Putamen (tissue), 1 donor: Measurements from ENCODE around the gene MCC.

Experiments
- DNase-seq: peaks from one replicate; pipeline ENCODE4 v3.0.0-alpha.2; 2016; ENCODE audit warnings: low spot score

The MCC gene

DNA sequence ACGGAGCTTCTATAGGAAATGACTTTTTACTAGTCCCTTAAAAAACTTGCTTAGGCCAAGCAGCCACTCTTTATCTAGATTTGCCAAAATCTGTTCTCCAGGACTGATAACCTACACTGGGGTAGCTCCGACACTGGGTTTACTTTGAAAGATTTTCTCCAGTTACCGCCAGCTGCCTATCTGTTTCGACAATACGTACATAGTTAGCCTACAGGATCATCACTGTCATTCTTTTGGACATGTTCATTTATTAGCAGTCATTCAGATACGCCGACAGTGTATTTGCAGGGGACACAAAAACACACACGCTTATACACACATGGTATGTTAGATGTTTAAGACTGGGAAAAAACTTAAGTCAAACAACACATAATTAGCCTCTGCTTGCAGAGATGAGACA is 286.0 kb downstream of the MCC start:
- no peak for DNase-seq

DNA sequence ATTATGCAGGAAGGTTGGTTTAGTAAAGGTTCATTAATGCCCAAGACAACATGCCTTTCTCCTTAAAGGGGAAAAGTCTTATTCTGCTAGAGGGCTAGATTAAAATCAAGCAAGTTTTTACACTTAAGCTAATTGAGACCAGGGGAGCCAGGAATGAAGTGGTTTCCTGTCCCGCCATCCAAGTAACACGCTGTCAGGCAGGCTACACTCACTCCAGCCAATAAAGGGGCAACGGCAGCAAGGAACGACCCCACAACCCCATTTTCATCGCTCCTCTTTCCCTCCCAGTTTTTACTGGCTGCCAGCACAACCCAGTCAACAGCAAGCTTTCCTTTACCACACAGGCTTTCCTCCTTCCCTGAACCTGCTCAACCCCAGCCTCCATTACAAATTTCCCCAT is 286.5 kb downstream of the MCC start:
- no peak for DNase-seq

GRCh38 chr5:113199122-113199905 is 288.9 kb downstream of the MCC start:
- DNase-seq: no peak

- DNase-seq: no peak
Observed at GRCh38 chr5:113197456-113198200, 290.6 kb downstream of the MCC start.

DNA sequence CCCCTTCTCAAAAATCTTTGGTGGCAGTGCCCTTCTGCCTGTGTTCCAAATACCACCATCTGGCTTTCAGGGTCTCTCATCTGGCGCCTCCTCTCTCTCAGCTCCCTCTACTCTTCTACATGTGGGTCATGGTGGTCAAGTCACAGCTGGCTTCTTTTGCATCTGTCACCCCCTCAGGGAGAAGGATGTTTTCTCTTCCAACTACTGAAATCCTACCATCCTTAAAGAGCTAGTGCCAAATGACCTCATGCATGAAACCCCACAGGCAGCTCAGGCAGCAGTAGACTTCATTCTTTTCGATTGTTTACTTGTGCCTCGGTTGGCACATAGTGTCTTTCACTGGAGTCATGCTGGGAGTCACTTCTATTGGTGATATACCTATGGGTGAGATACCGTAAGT is 292.5 kb downstream of the MCC start:
- DNase-seq: no peak

DNA sequence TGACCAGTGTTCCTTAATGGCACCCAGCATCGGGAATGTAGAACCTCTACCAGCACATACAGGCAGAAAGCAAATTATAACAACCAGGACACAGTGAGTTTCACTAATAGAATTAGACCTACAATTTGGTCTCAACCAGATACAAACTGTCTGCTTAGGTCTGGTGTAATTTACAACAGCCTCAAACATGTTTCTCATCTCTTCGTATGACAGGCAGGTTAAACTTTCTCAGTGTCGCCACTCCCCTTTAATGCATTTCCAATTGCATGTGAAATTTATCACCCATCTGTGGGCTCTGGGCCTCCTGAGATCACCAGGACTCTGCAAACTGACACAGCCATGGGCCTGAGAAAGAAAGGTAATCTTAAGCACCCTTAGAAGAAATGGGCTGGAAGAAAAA is 293.0 kb downstream of the MCC start:
- DNase-seq: no peak

DNA sequence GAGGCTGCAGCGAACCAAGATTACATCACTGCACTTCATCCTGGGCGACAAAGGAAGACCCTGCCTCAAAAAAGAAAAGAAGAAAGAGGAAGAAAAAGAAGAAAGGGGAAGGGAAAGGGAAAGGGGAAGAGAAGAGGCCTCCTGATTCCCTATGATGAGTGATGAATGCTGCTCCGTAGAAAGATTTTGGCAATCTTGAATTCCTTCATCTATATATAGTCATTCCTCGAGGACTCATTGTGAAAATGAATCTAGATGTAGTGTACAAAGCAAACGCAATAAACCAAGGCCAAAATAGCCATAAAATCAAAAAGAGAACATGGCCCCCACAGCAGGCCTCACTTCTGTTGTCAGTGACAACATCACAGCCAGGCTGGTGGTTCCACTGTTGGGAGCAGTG is 293.7 kb downstream of the MCC start:
- no peak for DNase-seq

GRCh38 chr5:113194125-113194524 is 294.1 kb downstream of the MCC start:
- no peak for DNase-seq

DNA sequence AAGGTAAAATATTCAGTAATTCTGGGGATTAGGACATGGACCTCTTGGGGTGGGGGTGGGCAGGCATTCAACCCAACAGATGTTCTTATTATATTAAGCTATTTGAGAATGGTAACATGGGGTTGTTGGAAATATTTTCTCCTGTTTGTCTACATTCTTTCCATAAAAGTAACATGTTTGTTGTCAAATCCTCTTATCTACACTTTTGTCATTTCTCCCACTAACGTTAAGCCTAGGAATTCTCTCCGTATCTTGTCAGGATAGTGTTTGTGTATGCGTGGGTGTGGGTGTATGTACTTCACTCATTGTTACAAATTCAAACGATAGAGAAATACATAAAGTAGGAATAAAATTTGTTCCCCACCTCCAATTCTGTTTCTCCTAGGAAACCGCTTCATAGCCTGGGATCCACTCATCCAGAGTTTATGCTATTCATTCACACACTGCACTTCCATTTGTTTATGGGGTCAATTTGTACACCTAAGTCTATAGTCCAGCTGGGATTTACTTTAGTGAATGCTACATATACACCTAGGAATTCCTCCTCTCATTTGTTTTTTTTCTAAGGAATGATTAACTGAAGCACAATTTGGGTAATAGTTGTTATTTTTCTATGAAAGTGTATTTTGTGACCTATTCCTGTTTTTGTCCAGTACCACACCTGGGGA is 294.8 kb downstream of the MCC start:
- no peak for DNase-seq

DNA sequence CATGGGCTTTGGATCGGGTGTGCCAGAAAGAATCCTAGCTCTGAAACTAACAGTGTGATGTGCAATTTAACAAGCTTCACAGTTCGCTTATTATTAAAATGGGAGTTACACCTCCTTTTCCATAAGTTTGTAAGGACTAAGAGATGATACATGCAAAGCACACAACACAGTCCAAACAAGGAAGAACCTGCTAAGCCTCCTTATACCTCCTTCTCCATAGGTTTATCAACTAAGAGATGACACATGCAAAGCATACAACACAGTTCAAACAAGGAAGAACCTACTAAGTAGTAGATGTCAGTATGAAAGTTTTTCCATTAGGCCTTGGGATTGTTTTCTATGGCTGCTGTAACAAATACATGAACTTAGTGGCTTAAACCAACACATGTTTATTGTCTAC is 295.7 kb downstream of the MCC start:
- DNase-seq: no peak

DNA sequence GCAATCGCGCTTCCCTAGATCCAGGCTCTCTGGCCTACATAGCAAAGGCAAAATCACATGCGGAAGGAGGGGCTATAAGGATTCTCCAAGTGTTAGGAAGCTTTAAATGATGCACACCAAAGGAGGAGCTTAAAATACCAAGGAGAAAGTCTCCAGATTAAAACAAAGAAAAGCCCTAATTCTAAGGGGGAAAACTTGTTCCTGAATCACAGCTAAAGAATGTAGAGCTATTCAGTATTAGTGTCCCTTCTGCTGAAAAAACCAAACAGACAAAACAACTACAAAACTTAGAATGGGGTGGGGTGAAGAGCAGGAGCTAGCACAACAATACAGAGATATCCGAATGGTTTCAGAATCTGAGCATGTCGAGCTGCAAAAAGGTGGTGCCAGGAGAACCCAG is 297.9 kb downstream of the MCC start:
- no peak for DNase-seq

GRCh38 chr5:113189291-113189690 is 299.0 kb downstream of the MCC start:
- DNase-seq: no peak

GRCh38 chr5:113188436-113188835 is 299.8 kb downstream of the MCC start:
- DNase-seq: no peak

- no peak for DNase-seq
Observed at GRCh38 chr5:113187906-113188305, 300.3 kb downstream of the MCC start.

DNA sequence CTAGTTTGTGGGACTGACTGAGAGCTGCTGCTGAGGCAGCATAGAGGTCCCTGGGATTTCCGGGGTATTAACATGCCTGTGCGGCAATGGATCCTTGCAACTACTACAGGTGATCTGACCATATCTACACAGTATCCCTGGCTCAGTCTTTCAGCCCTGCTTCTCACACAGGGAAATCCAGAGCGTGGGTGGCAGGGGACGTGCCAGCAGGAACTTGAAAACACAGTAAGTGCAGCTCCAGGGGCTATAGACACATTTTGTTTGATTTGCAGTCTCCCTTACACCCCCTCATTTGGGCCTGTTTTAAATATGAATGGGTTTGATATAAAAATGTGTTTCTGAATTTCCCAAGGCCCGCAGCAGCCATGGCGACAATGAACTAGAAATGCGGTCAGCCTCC is 302.2 kb downstream of the MCC start:
- DNase-seq: no peak

DNA sequence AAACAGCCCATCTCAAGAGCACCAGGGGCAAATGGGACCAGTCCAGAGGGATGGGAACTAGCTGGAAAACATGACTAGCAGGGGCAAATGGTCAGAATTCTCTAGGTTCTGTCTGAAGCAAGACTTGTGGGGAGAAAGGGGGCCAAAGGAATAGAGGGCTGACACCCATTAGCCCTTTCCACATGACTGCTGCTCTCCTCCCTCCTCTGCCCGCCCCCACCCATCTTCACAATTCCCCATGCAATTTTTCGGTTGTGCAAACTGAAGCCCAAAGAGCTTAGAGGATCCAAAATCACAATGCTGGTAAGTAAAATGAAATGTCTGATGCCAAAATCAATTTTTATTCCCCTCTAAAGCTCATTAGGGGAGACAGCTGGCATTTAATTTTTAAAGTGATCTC is 304.6 kb downstream of the MCC start:
- no peak for DNase-seq

- DNase-seq: no peak
Observed at GRCh38 chr5:113182658-113183344, 305.5 kb downstream of the MCC start.

GRCh38 chr5:113181853-113182490 is 306.3 kb downstream of the MCC start:
- DNase-seq: no peak

DNA sequence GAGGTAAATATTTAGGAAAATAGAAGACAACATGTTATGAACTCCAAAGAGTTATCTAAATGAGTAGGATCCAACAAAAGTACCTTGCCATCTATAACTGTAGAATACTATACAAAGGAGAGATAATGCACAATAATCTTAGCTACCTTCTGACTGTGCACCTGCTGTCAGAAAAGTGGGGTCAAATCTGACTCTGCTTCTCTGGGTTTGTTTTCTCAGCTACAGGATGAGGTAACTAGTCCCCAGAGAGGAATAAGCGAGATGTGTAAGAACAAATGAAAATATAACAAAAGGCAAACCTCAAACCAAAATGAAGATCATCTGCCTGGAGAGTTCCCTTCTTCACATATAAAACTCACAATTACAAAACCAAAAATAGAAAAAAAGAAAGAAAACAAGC is 306.8 kb downstream of the MCC start:
- no peak for DNase-seq

- no peak for DNase-seq
Observed at GRCh38 chr5:113179156-113179555, 309.1 kb downstream of the MCC start.

DNA sequence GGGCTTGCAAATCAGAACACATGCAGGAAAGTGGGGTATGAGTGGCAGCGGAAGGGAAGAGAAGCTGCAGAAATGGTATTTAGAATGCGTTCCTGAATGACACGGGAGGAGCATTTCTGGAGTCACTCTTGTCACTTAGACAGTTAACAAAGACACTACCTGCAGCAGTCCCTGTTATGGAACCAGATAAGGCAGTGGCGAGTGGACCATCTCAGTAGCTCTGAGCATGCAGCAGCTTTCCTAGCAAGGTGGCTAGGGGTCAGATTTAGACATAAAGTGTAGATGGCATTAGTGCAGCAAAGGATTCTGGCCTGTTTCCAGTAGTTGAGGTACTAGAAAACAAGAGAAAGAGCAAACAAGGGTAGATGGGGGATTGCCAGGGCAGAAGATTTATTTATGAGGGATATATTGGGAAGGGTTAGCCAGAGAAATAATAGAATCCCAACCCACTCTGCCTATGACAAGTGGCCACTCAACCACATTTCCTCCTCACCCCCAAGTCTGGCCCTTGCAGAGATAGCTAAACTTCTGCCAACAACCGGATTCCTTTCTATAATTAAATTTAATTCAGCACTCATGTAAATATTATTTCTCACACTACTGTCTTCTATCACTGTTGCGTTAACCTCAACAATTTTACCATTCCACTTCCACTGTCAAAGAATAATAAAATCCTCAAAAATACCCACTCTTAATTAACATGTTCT is 310.0 kb downstream of the MCC start:
- no peak for DNase-seq
